ENCODE measurements around the gene MRPL36. TPM values are rescaled to one million over a fixed set of nuclear protein-coding genes. Genes with fewer than 3 reads are reported as not detected.

Gene MRPL36
- total and polyA plus RNA-seq, 2 of the 4 experiments (the other 2 are of a cell fraction): 85.9 to 103 TPM

DNA sequence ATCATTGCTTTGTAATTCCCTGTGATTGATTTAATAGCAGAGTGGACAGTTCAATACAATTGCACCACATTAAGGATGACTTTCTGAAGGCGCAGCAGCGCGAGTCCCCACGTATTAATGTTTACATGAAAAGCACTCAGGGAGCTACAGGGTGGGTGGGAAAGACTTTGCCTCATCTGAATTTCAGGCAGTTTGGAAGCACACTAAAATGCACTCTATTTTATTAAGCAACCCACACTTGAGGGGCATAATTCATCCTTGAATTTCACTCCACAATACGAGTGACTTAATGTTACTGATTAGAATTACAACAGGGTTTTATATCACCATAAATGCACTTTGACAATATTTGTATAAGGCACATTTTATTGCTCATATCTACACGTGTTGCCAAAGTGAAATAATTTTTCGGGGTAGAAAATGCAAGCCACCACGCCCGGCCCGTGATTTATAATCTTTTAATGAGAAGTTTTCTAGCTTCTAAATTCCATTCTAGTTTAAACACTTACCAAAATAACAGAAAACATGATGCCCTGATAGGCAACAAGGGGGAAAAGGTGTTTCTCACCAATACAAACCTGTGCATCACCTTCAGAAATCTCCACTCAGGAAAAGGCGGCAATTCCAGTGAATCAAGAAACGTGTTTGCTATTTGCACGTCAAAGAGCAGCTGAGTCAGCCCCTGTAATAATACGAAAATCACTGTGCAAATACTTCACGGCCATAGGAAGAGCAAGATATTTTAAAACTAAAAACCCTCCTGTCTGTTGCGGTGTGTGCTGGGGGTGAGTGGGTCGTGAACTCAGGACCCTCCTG, 42.6 kb upstream of the MRPL36 start:
- H3K9ac ChIP-seq (ENCODE audit: low read depth, low read length): no peak overlapping the region
- BruUV-seq (replicated peaks): no TSS peak
- ATAC-seq (ENCODE audit: low read depth): no peak
- DNase-seq: no peak
- H3K79me1 ChIP-seq (ENCODE audit: low read depth in 1 of 2, low read length in 2 of 2): no peaks in the 10 kb centered on the region
- no peaks in the 10 kb centered on the region for H3K9me3 ChIP-seq (ENCODE audit: control insufficient read depth, insufficient read depth, low read length)
- H3K23ac ChIP-seq (ENCODE audit: low read depth, low read length): no peak overlapping the region
- no CpG with 5 or more reads among the region's 17 CpGs for WGBS, 2 experiments (ENCODE audit: extremely low coverage in 2 of 2, insufficient read length in 1 of 2)
- no peak overlapping the region for H3K4me3 ChIP-seq (ENCODE audit: insufficient read depth, low read depth, low read length)
- dilution Hi-C loops (cut with HindIII; ENCODE audit: low sequenced_read_pairs, unreplicated experiment) (no loop called here), in situ Hi-C loops (cut with MboI; ENCODE audit: low sequenced_read_pairs) (no loop called here), intact Hi-C loops (cut with micrococcal nuclease) (no loop called here)
- no peak overlapping the region for H2AK5ac ChIP-seq (ENCODE audit: low read depth, low read length)
- no peaks in the 10 kb centered on the region for H3K9me1 ChIP-seq (ENCODE audit: insufficient read depth, low read length)
- no peaks in the 10 kb centered on the region for H3K36me3 ChIP-seq (ENCODE audit: control insufficient read depth, insufficient read depth, low read length)
- H4K8ac ChIP-seq (ENCODE audit: low read depth in 2 of 2, low read length in 2 of 2): no peak overlapping the region
- H3K27me3 ChIP-seq (ENCODE audit: control insufficient read depth, insufficient read depth, low read length): peaks cover 28% of the 10 kb centered on the region
- no peaks in the 10 kb centered on the region for H4K20me1 ChIP-seq (ENCODE audit: insufficient read depth, low read length)
- H4K5ac ChIP-seq (ENCODE audit: low read depth, low read length): no peak overlapping the region
- no peak overlapping the region for H2AK9ac ChIP-seq (replicated peaks; ENCODE audit: low read depth, low read length, poor library complexity)
- no peak overlapping the region for H2BK5ac ChIP-seq (ENCODE audit: low read depth, low read length, poor library complexity, severe bottlenecking)
- CTCF ChIA-PET: no interaction called here
- H3K27ac ChIP-seq (ENCODE audit: insufficient read depth, low read length): no peak overlapping the region
- H3K56ac ChIP-seq (ENCODE audit: extremely low read depth, insufficient read depth, low read length): no peak overlapping the region
- no peak overlapping the region for H3K4me2 ChIP-seq (ENCODE audit: low read depth, low read length)
- no peak overlapping the region for H2BK120ac ChIP-seq (ENCODE audit: low read depth, low read length)
- no peak overlapping the region for H3K14ac ChIP-seq (replicated peaks; ENCODE audit: low read depth, low read length)
- no peak overlapping the region for H4K91ac ChIP-seq (ENCODE audit: insufficient read depth, low read depth, low read length)
- no peak overlapping the region for H2AFZ ChIP-seq (replicated peaks; ENCODE audit: low read length, poor library complexity)
- H2BK15ac ChIP-seq (ENCODE audit: low read depth, low read length): no peak overlapping the region
- no peak overlapping the region for H3K18ac ChIP-seq (ENCODE audit: low read depth, low read length)
- no peak overlapping the region for H2BK20ac ChIP-seq (ENCODE audit: low read depth, low read length)
- H3K4me1 ChIP-seq (ENCODE audit: control insufficient read depth, insufficient read depth, low read length): no peaks in the 10 kb centered on the region
- TF ChIP-seq CTCF (conservative IDR thresholded peaks at IDR 0.05; ENCODE audit: low read depth, low read length) (no peak), SMC3 (IDR thresholded peaks at IDR 0.05; ENCODE audit: low read depth, low read length) (no peak)
- POLR2A ChIA-PET (ENCODE audit: unreplicated experiment): no interaction called here
- H3K4ac ChIP-seq (ENCODE audit: low read depth, low read length): no peak overlapping the region

All from IMR-90 (cell line).